ENCODE results near the gene P2RX3.

DNA sequence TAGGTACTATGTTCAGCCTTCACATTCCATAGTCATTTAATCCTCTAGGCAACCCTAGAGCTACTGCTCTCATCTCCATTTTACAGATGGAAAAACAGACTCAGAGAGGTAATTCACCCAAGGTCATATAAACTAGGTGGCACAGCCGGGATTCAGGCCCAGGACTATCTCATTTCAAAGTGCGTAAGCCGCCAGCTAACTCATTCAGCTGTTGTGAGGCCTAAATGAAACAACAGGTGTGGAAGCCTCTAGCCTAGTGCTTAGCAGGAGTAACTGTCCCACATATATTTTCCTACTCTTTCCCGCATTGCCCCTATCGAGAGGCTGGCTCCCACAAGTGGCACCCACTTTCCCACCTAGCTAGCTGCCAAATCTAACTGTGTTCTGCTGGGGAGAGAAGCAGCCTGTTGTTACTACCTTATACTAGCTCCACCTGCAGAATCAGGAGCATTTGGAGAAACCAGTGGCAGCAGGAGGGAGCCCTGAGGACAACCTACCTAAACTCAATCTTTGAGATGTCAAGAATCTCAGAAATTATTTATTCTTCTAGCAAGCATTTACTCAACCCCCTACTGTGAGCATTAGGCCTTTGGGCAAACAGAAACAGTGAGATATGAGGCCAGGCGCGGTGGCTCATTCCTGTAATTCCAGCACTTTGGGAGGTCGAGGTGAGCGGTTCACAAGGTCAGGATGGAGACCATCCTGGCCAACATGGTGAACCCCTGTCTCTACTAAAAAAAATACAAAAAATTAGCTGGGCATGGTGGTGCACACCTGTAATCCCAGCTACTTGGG is 21.9 kb downstream of the P2RX3 start:
- TF ChIP-seq POLR2AphosphoS5 (IDR thresholded peaks at IDR 0.05; ENCODE audit: low read depth), result no peak
- TF ChIP-seq CTCF (conservative IDR thresholded peaks at IDR 0.05; ENCODE audit: low read depth in 2 of 2), result no peak
- no peak for TF ChIP-seq EZH2 (IDR thresholded peaks at IDR 0.05; ENCODE audit: low read depth, unreplicated experiment)
- no peak for TF ChIP-seq ZNF114 (CRISPR knock-in tag; IDR thresholded peaks at IDR 0.05)
- no peak for TF ChIP-seq JUNB (IDR thresholded peaks at IDR 0.05; ENCODE audit: unreplicated experiment)
